Right lung (tissue), 5 donors: Measurements from ENCODE around the gene PCED1B. TPM values are rescaled to one million over a fixed set of nuclear protein-coding genes. Genes with fewer than 3 reads are reported as not detected.

Source experiments
- DNase-seq, 2 donors: peaks; one replicate each; pipeline ENCODE4 v3.0.0-alpha.2; 2013
- polyA plus RNA-seq, 5 donors: library from polyadenylated mRNA; unstranded; fragments of 120-200 nt; gene quantifications; one replicate each; pipeline versions ENCODE4 v1.2.1 to v1.2.3, GENCODE V29; 2013; ENCODE audit warnings: inconsistent platforms in 1 of 5, low replicate concordance in 1 of 5; ENCODE audit not compliant: insufficient read length in 5 of 5, insufficient read depth in 1 of 5

The PCED1B gene
- polyA plus RNA-seq, 5 donors = 0.59 to 1.9 (median 1.3) TPM

DNA sequence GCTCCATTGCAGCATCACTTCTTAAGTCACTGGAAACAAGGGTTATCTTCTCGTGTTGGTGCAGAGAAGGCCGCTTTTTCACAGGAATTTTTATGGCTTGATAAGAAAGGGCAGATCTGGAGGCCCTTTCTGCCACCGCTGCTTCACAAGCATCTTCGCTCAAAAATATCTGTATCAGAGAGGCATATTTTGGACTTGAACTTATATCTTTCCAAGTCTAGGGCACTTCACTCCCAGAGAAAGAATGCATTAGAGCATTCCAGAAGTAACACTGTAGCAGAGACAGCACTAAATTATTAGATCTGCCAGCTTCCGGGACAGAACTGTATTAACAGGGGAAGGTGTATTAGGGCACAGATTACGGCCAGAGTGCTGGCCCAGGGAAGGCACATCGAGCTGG lies 152.0 kb downstream of the PCED1B start:
- DNase-seq = no peak

DNA sequence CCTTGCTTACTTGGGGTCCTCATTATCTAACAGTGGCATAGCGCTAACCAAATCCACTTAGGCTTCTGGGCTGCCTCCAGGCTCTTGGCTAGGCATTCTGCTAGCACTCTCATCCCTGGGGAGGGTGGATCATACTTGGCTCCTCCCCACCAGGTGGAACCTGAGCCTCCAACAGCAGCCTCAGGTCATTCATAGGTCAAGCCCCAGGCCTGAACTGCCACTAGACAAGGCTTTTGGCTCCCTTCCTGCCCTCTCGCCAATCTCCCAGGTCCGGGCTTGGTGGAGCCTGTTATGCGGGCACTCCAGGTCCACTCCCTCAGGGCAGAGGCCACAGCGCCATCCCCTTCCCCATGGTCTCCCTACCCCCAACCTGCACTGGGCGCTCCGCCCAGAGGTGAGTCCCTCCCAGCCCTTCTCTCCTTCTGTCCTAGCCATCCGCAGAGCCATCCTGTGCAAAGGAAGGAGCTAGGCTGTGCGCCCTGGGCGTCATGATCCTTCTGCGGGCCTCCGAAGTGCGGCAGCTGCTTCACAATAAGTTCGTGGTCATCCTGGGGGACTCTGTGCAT lies 155.2 kb downstream of the PCED1B start:
- no peak for DNase-seq

DNA sequence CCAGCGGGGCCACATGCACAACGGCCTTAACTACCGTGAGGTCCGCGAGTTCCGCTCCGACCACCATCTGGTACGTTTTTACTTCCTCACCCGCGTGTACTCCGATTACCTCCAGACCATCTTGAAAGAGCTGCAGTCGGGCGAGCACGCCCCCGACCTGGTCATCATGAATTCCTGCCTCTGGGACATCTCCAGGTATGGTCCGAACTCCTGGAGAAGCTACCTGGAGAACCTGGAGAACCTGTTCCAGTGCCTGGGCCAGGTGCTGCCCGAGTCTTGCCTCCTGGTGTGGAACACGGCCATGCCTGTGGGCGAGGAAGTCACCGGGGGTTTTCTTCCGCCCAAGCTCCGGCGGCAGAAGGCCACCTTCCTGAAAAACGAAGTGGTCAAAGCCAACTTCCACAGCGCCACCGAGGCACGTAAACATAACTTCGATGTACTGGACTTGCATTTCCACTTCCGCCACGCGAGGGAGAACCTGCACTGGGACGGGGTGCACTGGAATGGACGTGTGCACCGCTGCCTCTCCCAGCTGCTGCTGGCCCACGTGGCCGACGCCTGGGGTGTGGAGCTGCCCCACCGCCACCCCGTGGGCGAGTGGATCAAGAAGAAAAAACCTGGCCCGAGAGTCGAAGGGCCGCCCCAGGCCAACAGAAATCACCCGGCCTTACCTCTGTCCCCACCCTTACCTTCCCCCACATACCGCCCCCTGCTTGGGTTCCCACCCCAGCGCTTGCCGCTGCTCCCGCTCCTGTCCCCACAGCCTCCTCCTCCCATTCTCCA lies 156.0 kb downstream of the PCED1B start:
- DNase-seq = no peak

DNA sequence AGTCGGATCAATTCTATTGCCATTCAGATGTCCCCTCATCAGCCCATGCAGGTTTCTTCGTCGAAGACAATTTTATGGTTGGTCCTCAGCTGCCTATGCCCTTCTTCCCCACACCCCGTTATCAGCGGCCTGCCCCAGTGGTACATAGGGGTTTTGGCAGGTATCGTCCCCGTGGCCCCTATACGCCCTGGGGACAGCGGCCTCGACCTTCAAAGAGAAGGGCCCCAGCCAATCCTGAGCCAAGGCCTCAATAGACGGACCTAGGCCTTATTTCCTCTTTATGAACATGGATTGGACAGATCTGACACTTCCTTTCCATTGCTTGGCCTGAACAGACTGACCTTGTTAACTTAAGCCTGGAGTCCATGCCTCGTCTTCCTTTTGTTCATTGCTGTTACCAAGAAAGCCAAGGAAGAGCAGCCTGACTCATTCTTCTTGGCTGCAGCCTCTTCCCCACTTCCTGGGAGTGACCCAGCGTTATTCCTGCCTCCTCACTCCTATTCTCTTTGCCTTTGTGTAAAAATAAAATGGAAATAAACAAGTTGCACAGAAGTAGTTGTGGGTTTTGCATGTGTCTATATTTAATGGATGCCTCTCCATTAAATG lies 156.8 kb downstream of the PCED1B start:
- DNase-seq = no peak

DNA sequence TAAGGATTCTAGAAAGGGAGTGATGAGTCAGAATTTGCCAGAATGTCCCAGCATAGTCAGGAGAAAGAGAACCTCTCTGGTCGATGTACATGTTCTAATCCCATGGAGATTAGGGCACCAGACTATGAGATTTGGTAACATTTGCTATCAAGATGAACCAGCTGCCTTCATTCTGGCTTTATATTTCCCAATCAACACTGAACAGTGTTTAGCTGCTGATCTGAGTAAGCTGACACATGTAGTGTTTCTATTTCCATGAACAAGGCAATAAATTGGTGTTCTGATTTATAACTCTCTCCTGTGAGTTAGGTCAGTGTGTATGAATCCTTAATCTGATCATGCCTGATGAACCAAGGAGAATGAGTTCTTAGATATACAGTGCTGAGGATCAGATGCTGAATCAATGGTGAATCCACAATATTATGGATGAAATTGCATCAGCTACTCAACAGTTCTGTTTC lies 158.4 kb downstream of the PCED1B start:
- DNase-seq = no peak

DNA sequence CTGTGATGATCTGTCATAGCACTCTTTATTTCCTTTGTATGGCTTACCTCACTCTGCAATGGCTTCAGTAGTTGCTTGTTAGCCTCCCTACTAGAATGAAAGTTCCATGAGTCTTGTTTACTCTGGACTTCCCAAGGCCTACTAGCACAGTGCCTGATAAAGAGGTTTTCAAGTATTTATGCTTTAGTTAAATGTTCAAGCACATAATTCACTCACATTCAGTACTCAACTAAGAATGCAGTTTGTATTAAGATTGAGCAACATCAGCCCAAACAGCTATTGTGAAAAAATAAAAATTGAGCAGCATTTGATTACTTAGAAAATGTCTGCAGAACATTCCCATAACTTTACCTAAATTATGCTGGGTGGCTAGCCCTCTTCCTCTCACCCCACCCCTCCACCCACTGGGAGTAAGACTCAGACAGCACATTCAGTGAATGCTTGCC lies 159.3 kb downstream of the PCED1B start:
- DNase-seq = no peak

DNA sequence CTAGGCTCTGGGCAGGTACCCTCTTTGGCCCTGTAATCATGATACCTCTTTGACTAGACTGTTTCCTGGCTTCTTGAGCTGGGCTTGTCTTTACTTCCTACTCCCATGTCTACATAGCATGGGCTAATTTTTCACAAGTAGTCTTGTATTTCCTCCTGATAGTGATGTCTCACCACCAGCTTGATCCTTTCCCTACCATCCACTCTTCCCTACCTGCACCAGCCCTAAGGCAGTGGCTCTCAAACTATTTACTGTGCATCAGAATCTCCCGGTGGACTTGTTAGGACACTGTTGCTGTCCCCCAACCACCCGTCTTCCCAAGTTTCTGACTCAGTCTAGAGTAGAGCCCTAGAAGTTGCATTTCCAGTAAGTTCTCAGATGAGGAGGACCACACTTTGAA lies 163.0 kb downstream of the PCED1B start:
- DNase-seq = no peak

DNA sequence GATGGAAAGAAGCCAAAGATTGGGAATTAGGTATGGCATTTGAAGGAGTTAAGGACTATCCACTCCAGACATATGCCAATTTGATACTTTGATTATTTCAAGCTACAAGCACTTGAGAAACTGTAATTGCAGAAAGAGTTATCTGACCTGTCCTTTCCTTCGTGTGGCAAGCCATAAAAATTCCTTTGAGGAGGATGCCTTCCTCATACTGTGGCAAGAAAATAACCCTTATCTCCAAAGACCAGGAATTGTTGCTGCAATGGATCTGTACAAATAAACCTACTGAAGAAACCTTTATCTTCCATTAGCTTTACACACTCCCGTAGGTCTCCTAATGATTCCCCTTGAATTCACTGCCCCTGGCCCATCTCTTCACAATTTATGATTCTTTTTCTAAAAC lies 165.4 kb downstream of the PCED1B start:
- no peak for DNase-seq

DNA sequence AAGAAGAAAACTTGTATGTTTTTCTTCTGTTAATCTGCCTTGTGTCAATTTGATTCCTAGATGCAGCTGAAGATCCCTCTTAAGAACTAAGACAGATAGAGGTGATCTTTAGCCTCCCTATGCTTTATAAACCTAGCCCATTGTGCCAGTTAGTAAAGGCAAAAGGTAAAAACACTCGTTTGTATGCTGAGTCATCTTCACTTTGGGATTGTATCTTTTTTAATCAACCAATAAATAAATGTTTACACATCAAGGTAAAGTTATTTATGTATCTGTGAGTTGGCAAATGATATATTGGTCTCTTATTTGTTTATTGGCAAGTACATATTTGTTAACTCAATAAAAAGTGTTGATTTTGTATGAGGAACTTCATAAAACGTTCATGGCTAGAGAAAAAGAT lies 166.2 kb downstream of the PCED1B start:
- no peak for DNase-seq

DNA sequence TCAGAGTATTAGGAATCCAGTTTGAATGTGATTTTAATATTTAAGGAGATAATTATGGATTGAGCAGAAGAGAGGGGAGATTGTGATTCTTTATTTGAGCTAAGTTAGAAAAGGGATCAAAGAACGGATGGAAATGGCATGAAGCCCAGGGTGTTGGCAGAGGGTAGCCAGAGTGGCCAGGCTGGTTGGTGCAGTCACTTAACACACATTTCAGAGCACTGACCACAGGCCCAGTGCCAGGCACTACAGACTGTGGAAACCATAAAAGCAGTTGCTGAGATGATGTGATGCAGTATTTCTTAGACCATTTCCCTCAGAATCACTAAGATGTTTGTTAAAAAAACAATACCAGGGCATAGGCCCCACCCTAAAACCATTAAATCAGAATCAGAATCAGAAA lies 168.0 kb downstream of the PCED1B start:
- DNase-seq = peak; percentile 23 to 32

DNA sequence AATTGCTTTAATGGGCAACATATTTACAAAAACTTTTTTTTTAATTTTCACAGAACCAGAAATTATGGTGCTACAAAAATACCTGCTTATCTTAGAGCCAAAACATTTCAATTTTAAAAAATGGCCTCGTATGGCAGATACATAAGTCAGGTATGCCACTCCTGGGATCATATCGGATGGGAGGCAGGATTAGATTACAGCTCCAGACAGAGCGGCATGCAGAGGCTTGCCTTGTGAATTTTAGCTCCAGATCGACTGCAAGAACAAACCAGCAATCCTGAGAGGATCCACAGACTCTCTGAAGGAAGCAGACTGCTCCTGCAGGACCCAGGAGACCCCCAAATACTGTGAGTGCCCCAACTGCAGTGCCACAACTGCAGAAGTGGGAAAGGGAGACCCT lies 169.7 kb downstream of the PCED1B start:
- no peak for DNase-seq

DNA sequence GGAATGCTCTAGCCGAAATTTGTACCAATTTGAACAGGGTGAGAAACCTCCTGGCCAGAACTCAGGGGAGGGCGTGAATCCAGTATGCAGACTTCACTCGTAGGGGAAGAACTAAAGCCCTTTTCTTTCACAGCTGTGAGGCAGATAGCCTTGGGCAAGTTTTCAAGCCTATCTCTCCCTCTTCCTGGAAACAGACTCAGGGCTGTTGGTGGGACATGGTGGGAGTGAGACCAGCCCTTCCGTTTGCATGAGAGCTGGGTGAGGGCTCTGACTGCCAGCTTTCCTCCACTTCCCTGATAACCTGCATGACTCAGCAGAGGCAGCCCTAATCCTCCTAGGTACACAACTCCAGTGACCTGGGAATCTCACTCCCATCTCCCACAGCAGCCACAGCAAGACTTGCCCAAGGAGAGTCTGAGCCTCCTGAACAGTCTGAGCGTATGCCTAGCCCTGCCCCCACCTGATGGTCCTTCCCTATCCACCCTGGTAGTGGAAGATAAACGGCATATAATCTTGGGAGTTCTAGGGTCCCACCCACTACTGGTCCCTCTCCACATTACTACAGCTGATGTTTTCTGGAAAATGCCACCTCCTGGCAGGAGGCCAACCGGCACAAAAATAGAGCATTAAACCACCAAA lies 170.4 kb downstream of the PCED1B start:
- DNase-seq = no peak

DNA sequence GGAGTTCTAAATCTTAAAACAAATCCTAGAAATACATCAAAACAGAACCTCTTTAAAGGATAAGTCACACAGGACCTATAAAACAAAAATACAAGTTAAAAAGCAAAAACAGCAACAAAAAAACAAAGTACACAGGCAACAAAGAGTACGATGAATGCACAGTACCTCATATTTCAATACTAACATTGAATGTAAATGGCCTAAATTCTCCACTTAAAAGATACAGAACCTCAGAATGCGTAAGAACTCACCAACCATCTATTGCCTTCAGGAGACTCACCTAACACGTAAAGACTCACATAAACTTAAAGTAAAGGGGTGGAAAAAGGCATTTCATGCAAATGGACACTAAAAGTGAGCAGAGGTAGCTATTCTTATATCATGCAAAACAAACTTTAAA lies 172.5 kb downstream of the PCED1B start:
- DNase-seq = no peak

DNA sequence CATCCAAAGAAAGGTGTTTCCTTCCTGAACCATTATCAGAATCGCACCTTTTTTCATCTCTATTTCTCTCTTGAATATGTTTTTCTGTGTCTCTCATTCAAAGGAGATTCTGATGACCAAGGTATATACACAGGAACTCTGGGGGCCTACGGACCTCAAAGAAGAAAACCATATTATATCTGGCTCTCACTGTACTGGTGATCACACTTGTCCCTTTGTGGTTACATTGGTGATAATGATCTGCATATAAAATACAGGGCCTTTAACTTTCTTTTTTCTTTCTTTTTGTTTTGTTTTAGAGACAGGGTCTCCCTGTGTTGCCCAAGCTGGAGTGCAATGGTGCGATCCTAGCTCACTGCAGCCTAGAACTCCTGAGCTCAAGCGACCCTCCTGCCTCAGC lies 185.5 kb downstream of the PCED1B start:
- DNase-seq = no peak

DNA sequence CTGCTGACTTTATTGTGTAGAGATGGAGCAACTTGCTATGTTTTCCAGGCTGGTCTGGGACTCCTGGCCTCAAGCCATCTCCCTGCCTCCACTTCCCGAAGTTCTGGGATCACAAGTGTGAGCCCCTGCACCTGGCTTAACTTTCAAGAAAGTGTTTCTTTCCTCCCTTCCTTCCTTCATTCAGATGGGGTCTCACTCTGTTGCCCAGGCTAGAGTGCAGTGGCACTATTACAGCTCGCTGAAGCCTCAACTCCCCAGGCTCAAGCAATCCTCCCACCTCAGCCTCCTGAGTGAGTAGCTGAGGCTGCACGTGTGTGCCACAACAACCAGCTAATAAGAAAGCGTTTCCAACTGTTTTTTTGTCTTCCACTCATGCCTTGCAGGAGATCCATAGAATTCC lies 186.0 kb downstream of the PCED1B start:
- no peak for DNase-seq

DNA sequence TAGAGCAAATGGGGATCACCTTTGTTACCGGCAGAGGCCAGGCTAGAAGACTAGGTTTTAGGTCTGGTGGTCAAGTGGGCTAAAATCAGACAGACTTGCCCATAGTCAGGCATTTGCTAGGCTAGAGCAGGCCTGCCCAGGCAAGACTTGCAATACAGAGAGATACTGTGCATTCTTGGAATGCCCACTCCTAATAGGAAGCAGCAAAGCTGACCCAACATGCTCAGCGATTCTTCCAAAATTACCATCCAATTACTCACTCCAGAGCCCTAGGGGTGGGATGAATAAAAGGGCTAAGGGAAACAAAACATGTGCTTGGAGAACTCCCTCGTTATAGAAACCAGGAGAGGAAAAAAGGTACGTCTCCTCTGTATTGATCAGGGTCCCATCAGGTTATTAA lies 188.2 kb downstream of the PCED1B start:
- DNase-seq = no peak

DNA sequence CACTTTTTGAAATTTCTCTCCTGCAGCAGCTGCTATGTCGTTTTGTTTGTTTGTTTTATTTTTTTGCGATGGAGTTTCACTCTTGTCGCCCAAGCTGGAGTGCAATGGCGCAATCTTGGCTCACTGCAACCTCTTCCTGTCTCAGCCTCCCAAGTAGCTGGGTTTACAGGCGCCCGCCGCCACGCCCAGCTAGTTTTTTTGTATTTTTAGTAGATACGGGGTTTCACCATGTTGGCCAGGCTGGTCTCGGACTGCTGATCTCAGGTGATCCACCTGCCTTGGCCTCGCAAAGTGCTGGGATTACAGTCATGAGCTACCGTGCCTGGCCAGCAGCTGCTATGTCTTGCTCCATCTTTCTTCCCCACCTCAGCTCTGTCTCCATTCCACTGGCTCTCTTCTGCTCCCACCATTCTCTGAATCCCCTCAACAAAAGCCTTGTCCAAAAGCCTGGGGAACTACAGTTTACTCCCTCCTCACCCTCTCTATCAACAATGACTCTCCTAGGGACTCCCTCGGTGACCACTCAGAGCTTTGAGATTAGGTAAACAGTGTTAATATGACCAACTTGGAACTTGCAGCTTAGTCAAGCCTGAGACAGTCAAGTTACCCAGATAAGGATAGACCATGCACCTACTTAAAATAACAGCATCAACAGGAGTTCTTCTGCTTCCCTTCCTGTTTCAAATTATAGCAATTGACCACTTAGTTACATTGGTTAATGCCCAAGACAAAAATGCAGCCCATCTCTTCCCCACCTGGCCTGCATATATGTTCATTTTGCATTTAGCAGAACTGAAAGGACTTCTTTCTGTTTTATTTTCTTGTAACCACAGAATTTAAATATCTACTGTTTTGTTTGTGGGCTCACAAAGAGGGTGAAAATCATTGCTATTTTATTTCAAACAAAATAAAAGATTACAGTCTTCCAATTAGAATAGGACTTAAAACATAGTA lies 189.4 kb downstream of the PCED1B start:
- DNase-seq = no peak

DNA sequence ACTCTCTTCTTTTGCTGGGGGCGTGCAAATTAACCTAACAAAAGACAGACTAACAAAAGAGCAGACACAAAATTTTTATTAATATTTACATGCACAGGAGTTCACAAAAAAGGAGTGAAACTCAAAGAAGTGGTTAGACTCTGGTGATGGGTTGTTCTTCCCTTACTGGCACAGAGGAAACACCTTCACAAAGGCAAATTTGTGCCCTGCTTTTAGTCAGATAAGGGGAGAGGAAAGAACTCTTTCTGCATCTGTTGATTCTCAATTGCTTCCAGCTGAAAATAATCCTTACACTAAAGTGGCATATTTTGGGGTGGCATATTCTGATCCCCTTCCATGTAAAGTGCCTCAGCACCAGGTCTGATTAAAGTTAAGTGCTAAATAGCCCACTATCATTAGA lies 190.5 kb downstream of the PCED1B start:
- no peak for DNase-seq

DNA sequence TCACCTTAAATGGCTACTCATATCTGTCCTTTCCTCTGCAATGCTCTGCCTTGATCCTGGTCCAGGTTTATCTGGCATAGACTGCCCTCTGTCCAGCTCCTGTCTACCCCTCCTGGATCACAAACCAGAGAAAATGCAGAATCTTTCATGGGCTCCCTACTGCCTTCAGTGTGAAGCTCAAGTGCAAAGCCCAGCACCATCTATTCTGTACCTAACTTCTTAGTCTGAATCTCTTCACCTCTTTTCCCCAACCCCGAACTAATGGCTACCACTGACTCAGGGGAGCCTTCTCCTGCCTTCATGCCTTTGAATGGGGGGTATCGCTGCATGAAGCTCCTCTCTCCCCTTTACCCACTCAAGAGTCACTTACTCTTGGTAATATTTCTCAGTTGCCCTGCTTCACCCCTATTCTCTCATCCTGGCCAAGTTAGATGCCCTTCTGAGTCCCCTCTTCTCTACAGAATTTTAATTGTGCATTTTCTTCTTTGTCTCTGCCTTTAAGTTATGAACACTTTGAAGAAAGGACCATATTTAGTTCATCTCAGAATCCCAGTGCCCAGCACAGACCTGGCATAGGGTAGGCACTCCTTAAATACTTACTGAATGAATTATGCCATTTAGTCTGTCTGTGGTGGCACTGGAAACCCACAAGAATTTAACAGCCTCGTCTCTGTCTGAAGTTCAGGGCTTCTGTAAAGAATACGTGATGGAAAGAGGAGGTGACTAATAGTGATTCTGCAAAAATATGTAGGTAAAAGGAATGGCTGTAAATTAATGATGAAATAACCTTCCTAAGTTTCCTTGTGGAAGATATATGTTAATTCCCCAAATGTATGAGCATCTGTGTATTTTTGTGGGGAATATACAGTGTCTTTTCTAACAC lies 191.6 kb downstream of the PCED1B start:
- DNase-seq = no peak

DNA sequence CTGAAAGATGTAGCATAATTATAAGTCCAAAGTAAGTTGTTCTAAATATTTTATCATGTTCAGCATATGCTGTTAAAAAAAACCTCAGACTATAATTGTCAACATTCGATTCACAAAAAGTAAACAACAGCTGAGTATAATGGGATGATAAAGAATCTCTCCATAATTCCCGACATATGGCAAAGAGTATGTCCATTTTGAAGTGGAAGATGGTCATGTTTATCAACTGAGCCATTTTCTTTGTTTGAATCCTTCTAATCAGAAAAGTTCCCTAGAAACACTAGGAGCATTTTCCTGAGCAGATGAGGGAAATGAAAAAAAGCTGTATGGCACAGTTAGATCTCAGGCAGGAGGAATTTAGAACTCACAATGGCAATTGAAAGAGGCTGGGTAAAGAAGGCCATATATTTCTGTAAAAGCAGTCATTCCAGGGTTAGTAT lies 192.4 kb downstream of the PCED1B start:
- DNase-seq = no peak
